ENCODE results near the gene ANKRD52.
"Not testable (repeated sequence)": the region's sequence is repeated elsewhere in the genome, so short reads cannot be mapped to it uniquely, and the experiment has no call there.

Gene ANKRD52

GRCh38 chr12:56293795-56294194 is 35.6 kb upstream of the ANKRD52 start:
- no peak overlapping the region for H3K4me3 Mint-ChIP-seq
- H3K27ac Mint-ChIP-seq, result no peak overlapping the region
- peaks cover 37% of the 10 kb centered on the region for H3K36me3 Mint-ChIP-seq (ENCODE audit: low read depth)
- H3K4me1 Mint-ChIP-seq, result peaks cover 21% of the 10 kb centered on the region
- no peaks in the 10 kb centered on the region for H3K27me3 Mint-ChIP-seq (ENCODE audit: low read depth)
- H3K9me3 Mint-ChIP-seq, result no peaks in the 10 kb centered on the region
- no peak for TF ChIP-seq CTCF (IDR thresholded peaks at IDR 0.05; ENCODE audit: unreplicated experiment in 3 of 3)

GRCh38 chr12:56288705-56289387 is 30.7 kb upstream of the ANKRD52 start:
- TF ChIP-seq CTCF (IDR thresholded peaks at IDR 0.05; ENCODE audit: unreplicated experiment in 3 of 3), result no peak
- H3K27ac Mint-ChIP-seq, result no peak overlapping the region

GRCh38 chr12:56286044-56286830 is 28.1 kb upstream of the ANKRD52 start:
- no peak overlapping the region for H3K4me3 Mint-ChIP-seq
- TF ChIP-seq CTCF (IDR thresholded peaks at IDR 0.05; ENCODE audit: unreplicated experiment in 3 of 3), result no peak
- H3K27me3 Mint-ChIP-seq (ENCODE audit: low read depth), result no peaks in the 10 kb centered on the region
- peak overlapping the region in 2 of 3 experiments; percentile 6 to 36 for H3K27ac Mint-ChIP-seq
- no peaks in the 10 kb centered on the region for H3K9me3 Mint-ChIP-seq
- H3K36me3 Mint-ChIP-seq (ENCODE audit: low read depth), result peaks cover 52% of the 10 kb centered on the region
- no peaks in the 10 kb centered on the region for H3K4me1 Mint-ChIP-seq

More at GRCh38 chr12:56288705-56289387, 30.7 kb upstream of the ANKRD52 start:
- Mint-ChIP-seq H3K9me3 (no peaks in the 10 kb centered on the region), H3K36me3 (ENCODE audit: low read depth) (peaks cover 39% of the 10 kb centered on the region), H3K27me3 (ENCODE audit: low read depth) (no peaks in the 10 kb centered on the region), H3K4me3 (no peak overlapping the region), H3K4me1 (no peaks in the 10 kb centered on the region)

DNA sequence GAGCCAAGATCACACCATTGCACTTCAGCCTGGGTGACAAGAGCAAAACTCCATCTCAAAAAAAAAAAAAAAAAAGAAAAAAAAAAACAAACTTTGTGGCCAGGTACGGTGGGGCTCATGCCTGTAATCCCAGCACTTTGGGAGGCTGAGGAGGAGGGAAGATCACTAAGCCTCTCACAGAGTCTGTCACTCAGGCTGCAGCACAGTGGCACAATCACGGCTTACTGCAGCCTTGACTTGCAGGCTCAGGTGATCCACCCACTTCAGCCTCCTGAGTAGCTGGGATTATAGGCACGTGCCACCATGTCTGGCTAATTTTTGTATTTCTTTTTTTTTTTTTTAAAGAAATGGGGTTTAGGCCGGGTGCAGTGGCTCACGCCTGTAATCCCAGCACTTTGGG is 26.1 kb upstream of the ANKRD52 start:
- H3K9me3 Mint-ChIP-seq; H3K27me3 Mint-ChIP-seq (ENCODE audit: low read depth); H3K4me3 Mint-ChIP-seq; H3K27ac Mint-ChIP-seq; H3K4me1 Mint-ChIP-seq: not testable (repeated sequence)
- peaks cover 53% of the 10 kb centered on the region for H3K36me3 Mint-ChIP-seq (ENCODE audit: low read depth)

DNA sequence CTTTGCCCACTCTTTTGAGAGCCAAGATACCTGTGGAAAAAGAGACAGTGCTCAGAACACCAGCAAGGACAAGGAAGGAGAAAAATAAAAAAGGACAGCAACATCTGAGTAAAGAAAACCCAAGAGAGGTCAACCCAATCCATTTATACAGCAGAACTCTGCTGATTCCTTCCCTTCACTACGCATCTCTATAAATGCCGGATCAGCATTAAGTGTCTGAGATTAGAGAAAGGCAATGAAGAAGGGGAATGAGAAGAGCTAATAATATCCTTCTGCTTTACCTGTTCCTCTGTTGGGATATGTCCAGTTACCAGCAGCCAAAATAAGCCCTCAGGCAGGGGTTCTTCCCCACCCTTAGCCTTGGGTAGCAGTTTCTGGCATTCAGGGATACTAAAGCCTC is 24.4 kb upstream of the ANKRD52 start:
- no peaks in the 10 kb centered on the region for H3K9me3 Mint-ChIP-seq
- H3K36me3 Mint-ChIP-seq (ENCODE audit: low read depth), result peaks cover 63% of the 10 kb centered on the region

More for the DNA sequence above, 24.4 kb upstream of the ANKRD52 start:
- Mint-ChIP-seq H3K4me1 (no peaks in the 10 kb centered on the region), H3K27ac (no peak overlapping the region), H3K4me3 (no peak overlapping the region), H3K27me3 (ENCODE audit: low read depth) (no peaks in the 10 kb centered on the region)
- TF ChIP-seq CTCF (IDR thresholded peaks at IDR 0.05; ENCODE audit: unreplicated experiment in 3 of 3), result no peak

Measured in nephron (organoid).